NCI-H2227 treated with DMSO at 0.1 percent for 48 hours (cell line): ENCODE results near the gene OR51A7.
"Not testable (repeated sequence)": the region's sequence is repeated elsewhere in the genome, so short reads cannot be mapped to it uniquely, and the experiment has no call there.

Experiments used
- DNase-seq: peaks from one replicate; lab custom pipeline; 2025; lab: John Stamatoyannopoulos, UW

The OR51A7 gene

GRCh38 chr11:4903484-4903883, at the start of gene OR51A7:
Gene OR51A7 (plus strand): TSS chr11:4903783. CDS start chr11:4907370, 3,587 bp downstream.
- DNase-seq: no peak

GRCh38 chr11:4854286-4854685, 49.3 kb upstream of the OR51A7 start:
- not testable (repeated sequence) for DNase-seq

GRCh38 chr11:4862447-4863236, 40.9 kb upstream of the OR51A7 start:
- no peak for DNase-seq

- DNase-seq: no peak
Observed at GRCh38 chr11:4863876-4864275, 39.7 kb upstream of the OR51A7 start.

GRCh38 chr11:4865855-4866254, 37.7 kb upstream of the OR51A7 start:
- DNase-seq: no peak

GRCh38 chr11:4881188-4881587, 22.4 kb upstream of the OR51A7 start:
- no peak for DNase-seq

- DNase-seq: no peak
Observed at GRCh38 chr11:4881860-4882500, 21.6 kb upstream of the OR51A7 start, which contains the start of gene OR51T1. Gene OR51T1 (plus strand): TSS chr11:4881900. CDS start chr11:4881900, 0 bp downstream.

- DNase-seq: no peak
Observed at GRCh38 chr11:4882543-4882942, 21.0 kb upstream of the OR51A7 start.

- no peak for DNase-seq
Observed at GRCh38 chr11:4884361-4884760, 19.2 kb upstream of the OR51A7 start.

- DNase-seq: no peak
Observed at GRCh38 chr11:4886186-4886585, 17.4 kb upstream of the OR51A7 start.

- DNase-seq: no peak
Observed at GRCh38 chr11:4887591-4887990, 16.0 kb upstream of the OR51A7 start.

GRCh38 chr11:4890279-4890678, 13.3 kb upstream of the OR51A7 start:
- DNase-seq: no peak

GRCh38 chr11:4891996-4892640, 11.5 kb upstream of the OR51A7 start:
- no peak for DNase-seq

- no peak for DNase-seq
Observed at GRCh38 chr11:4916581-4916980, 13.0 kb downstream of the OR51A7 start.

- no peak for DNase-seq
Observed at GRCh38 chr11:4919250-4919649, 15.7 kb downstream of the OR51A7 start, which contains the start of gene OR51G2. Gene OR51G2 (minus strand): TSS chr11:4919350. CDS start chr11:4915663, 3,687 bp downstream.

GRCh38 chr11:4921796-4922195, 18.2 kb downstream of the OR51A7 start:
- no peak for DNase-seq

- DNase-seq: no peak
Observed at GRCh38 chr11:4922304-4922703, 18.7 kb downstream of the OR51A7 start.

GRCh38 chr11:4924239-4924638, 20.7 kb downstream of the OR51A7 start, which contains the start of gene OR51G1:
Gene OR51G1 (minus strand): TSS chr11:4924339. CDS start chr11:4924339, 0 bp downstream.
- no peak for DNase-seq

GRCh38 chr11:4926608-4927007, 23.0 kb downstream of the OR51A7 start:
- no peak for DNase-seq

- DNase-seq: no peak
Observed at GRCh38 chr11:4932751-4933150, 29.2 kb downstream of the OR51A7 start.

GRCh38 chr11:4936745-4937144, 33.2 kb downstream of the OR51A7 start:
- DNase-seq: no peak

GRCh38 chr11:4947505-4947904, 43.9 kb downstream of the OR51A7 start, which contains the start of gene OR51A4:
Gene OR51A4 (minus strand): TSS chr11:4947605. CDS start chr11:4947100, 505 bp downstream.
- no peak for DNase-seq

- not testable (repeated sequence) for DNase-seq
Observed at GRCh38 chr11:4955613-4956012, 52.0 kb downstream of the OR51A7 start, which contains the start of gene OR51A2. Gene OR51A2 (minus strand): TSS chr11:4955713. CDS start chr11:4955713, 0 bp downstream.
